Measurements from ENCODE around the gene HOXD8. TPM values are rescaled to one million over a fixed set of nuclear protein-coding genes. Genes with fewer than 3 reads are reported as not detected.

HOXD8 gene
- total RNA-seq, 2 experiments from 2014 or later = not detected

GRCh38 chr2:176142281-176142680, 12.8 kb downstream of the HOXD8 start:
- POLR2A ChIA-PET = no interaction called here
- Mint-ChIP-seq H3K4me1 (peaks cover 12% of the 10 kb centered on the region), H3K36me3 (no peaks in the 10 kb centered on the region), H3K4me3 (no peak overlapping the region), H3K27ac (no peak overlapping the region), H3K9me3 (no peaks in the 10 kb centered on the region), H3K27me3 (peaks cover 75% of the 10 kb centered on the region)
- DNase-seq (no peak), ATAC-seq (ENCODE audit: low read depth) (no peak)

- DNase-seq (no peak), ATAC-seq (ENCODE audit: low read depth) (no peak)
- POLR2A ChIA-PET = no interaction called here
- no peak overlapping the region for H3K27ac Mint-ChIP-seq
- H3K9me3 Mint-ChIP-seq = peaks cover 2% of the 10 kb centered on the region
- peaks cover 4% of the 10 kb centered on the region for H3K4me1 Mint-ChIP-seq
- no peaks in the 10 kb centered on the region for H3K36me3 Mint-ChIP-seq
- H3K4me3 Mint-ChIP-seq = no peak overlapping the region
- H3K27me3 Mint-ChIP-seq = peaks cover 81% of the 10 kb centered on the region
These were observed 15.8 kb downstream of the HOXD8 start for GRCh38 chr2:176145085-176145969.

GRCh38 chr2:176146101-176146500, 16.6 kb downstream of the HOXD8 start:
- Mint-ChIP-seq H3K36me3 (no peaks in the 10 kb centered on the region), H3K9me3 (peaks cover 2% of the 10 kb centered on the region), H3K4me1 (peaks cover 5% of the 10 kb centered on the region), H3K4me3 (no peak overlapping the region), H3K27me3 (peaks cover 86% of the 10 kb centered on the region), H3K27ac (no peak overlapping the region)
- ATAC-seq (ENCODE audit: low read depth) (no peak), DNase-seq (no peak)
- POLR2A ChIA-PET = no interaction called here

GRCh38 chr2:176146645-176147044, 17.1 kb downstream of the HOXD8 start:
- H3K4me3 Mint-ChIP-seq = no peak overlapping the region
- H3K36me3 Mint-ChIP-seq = no peaks in the 10 kb centered on the region
- ATAC-seq (ENCODE audit: low read depth) = no peak
- DNase-seq = no peak
- H3K27ac Mint-ChIP-seq = no peak overlapping the region
- peaks cover 86% of the 10 kb centered on the region for H3K27me3 Mint-ChIP-seq
- POLR2A ChIA-PET = no interaction called here
- peaks cover 5% of the 10 kb centered on the region for H3K4me1 Mint-ChIP-seq
- H3K9me3 Mint-ChIP-seq = peaks cover 2% of the 10 kb centered on the region

- H3K27ac Mint-ChIP-seq = no peak overlapping the region
- peaks cover 5% of the 10 kb centered on the region for H3K4me1 Mint-ChIP-seq
- DNase-seq (no peak), ATAC-seq (ENCODE audit: low read depth) (no peak)
- peaks cover 2% of the 10 kb centered on the region for H3K9me3 Mint-ChIP-seq
- H3K27me3 Mint-ChIP-seq = peaks cover 88% of the 10 kb centered on the region
- no peaks in the 10 kb centered on the region for H3K36me3 Mint-ChIP-seq
- POLR2A ChIA-PET = no interaction called here
- H3K4me3 Mint-ChIP-seq = no peak overlapping the region
These were observed 17.8 kb downstream of the HOXD8 start for GRCh38 chr2:176147210-176147799.

- ATAC-seq (ENCODE audit: low read depth) (no peak), DNase-seq (no peak)
- H3K4me1 Mint-ChIP-seq = peaks cover 5% of the 10 kb centered on the region
- no peak overlapping the region for H3K4me3 Mint-ChIP-seq
- H3K27ac Mint-ChIP-seq = no peak overlapping the region
- H3K27me3 Mint-ChIP-seq = peaks cover 90% of the 10 kb centered on the region
- no peaks in the 10 kb centered on the region for H3K36me3 Mint-ChIP-seq
- POLR2A ChIA-PET = no interaction called here
- peaks cover 2% of the 10 kb centered on the region for H3K9me3 Mint-ChIP-seq
These were observed 18.4 kb downstream of the HOXD8 start for GRCh38 chr2:176147800-176148496.

GRCh38 chr2:176148751-176149421, 19.4 kb downstream of the HOXD8 start:
- peaks cover 5% of the 10 kb centered on the region for H3K4me1 Mint-ChIP-seq
- POLR2A ChIA-PET = no interaction called here
- no peaks in the 10 kb centered on the region for H3K36me3 Mint-ChIP-seq
- ATAC-seq (ENCODE audit: low read depth) (no peak), DNase-seq (no peak)
- H3K27me3 Mint-ChIP-seq = peaks cover 90% of the 10 kb centered on the region
- peaks cover 2% of the 10 kb centered on the region for H3K9me3 Mint-ChIP-seq
- no peak overlapping the region for H3K27ac Mint-ChIP-seq
- no peak overlapping the region for H3K4me3 Mint-ChIP-seq

GRCh38 chr2:176149481-176149938, 20.0 kb downstream of the HOXD8 start:
- no peaks in the 10 kb centered on the region for H3K36me3 Mint-ChIP-seq
- no peak overlapping the region for H3K4me3 Mint-ChIP-seq
- H3K27me3 Mint-ChIP-seq = peaks cover 91% of the 10 kb centered on the region
- peaks cover 2% of the 10 kb centered on the region for H3K9me3 Mint-ChIP-seq
- DNase-seq (no peak), ATAC-seq (ENCODE audit: low read depth) (no peak)
- H3K27ac Mint-ChIP-seq = no peak overlapping the region
- H3K4me1 Mint-ChIP-seq = peaks cover 5% of the 10 kb centered on the region
- POLR2A ChIA-PET = no interaction called here

- Mint-ChIP-seq H3K27me3 (peaks cover 91% of the 10 kb centered on the region), H3K4me1 (peaks cover 5% of the 10 kb centered on the region), H3K36me3 (no peaks in the 10 kb centered on the region), H3K9me3 (peaks cover 2% of the 10 kb centered on the region), H3K4me3 (no peak overlapping the region), H3K27ac (no peak overlapping the region)
- DNase-seq (no peak), ATAC-seq (ENCODE audit: low read depth) (no peak)
- POLR2A ChIA-PET = no interaction called here
These were observed 20.6 kb downstream of the HOXD8 start for GRCh38 chr2:176149939-176150583.

GRCh38 chr2:176150584-176151441, 21.3 kb downstream of the HOXD8 start:
- POLR2A ChIA-PET = no interaction called here
- ATAC-seq (ENCODE audit: low read depth) = no peak
- Mint-ChIP-seq H3K27me3 (peaks cover 91% of the 10 kb centered on the region), H3K27ac (no peak overlapping the region), H3K4me3 (no peak overlapping the region), H3K36me3 (no peaks in the 10 kb centered on the region), H3K4me1 (peaks cover 5% of the 10 kb centered on the region), H3K9me3 (peaks cover 2% of the 10 kb centered on the region)
- DNase-seq = no peak

- H3K27me3 Mint-ChIP-seq = peaks cover 91% of the 10 kb centered on the region
- POLR2A ChIA-PET = no interaction called here
- H3K27ac Mint-ChIP-seq = no peak within 1 kb of the TSS
- peaks cover 5% of the 10 kb centered on the region for H3K4me1 Mint-ChIP-seq
- H3K4me3 Mint-ChIP-seq = no peak within 1 kb of the TSS
- ATAC-seq (ENCODE audit: low read depth) (no peak), DNase-seq (no peak)
- peaks cover 2% of the 10 kb centered on the region for H3K9me3 Mint-ChIP-seq
- H3K36me3 Mint-ChIP-seq = no peaks in the 10 kb centered on the region
These were observed 22.2 kb downstream of the HOXD8 start, which contains the start of gene HOXD4 for GRCh38 chr2:176151442-176152287. Gene HOXD4 (plus strand): TSS chr2:176151550. CDS start chr2:176151634, 84 bp downstream.

Data from activated naive CD8-positive, alpha-beta T cell treated with anti-CD3 and anti-CD28 coated beads, Interleukin-2, amount 10 ng/mL, durations not matched to agents 7 days and 5 days (primary cell).